HG03354 (cell line): Measurements from ENCODE around the gene SUPT16H.
A peak's percentile ranks its signal among the peaks of the same experiment; 100 is the strongest.
"Not testable (repeated sequence)": the region's sequence is repeated elsewhere in the genome, so short reads cannot be mapped to it uniquely, and the experiment has no call there.

Experiments
- ATAC-seq: cut with Tn5 transposase; IDR thresholded peaks from one replicate; pipeline ENCODE4 v1.9.1; 2021; ENCODE audit warnings: mild to moderate bottlenecking; ENCODE audit not compliant: unreplicated experiment, poor library complexity, severe bottlenecking

Gene SUPT16H

GRCh38 chr14:21308132-21308478, 75.7 kb downstream of the SUPT16H start:
- peak; percentile 30 for ATAC-seq

GRCh38 chr14:21307637-21308036, 76.2 kb downstream of the SUPT16H start:
- ATAC-seq = no peak

GRCh38 chr14:21302836-21303140, 81.0 kb downstream of the SUPT16H start:
- ATAC-seq = not testable (repeated sequence)

- no peak for ATAC-seq
These were observed 81.6 kb downstream of the SUPT16H start for GRCh38 chr14:21302013-21302835.
